GM18858 (cell line): ENCODE data around the gene SOAT2.

Source experiments
- ATAC-seq: cut with Tn5 transposase; IDR thresholded peaks from one replicate; pipeline ENCODE4 v1.9.1; 2021; ENCODE audit not compliant: unreplicated experiment

The SOAT2 gene

GRCh38 chr12:53102883-53103807 lies at the start of gene SOAT2:
Gene SOAT2, plus strand, starts transcription at chr12:53103486. Its CDS starts 92 bp downstream, at chr12:53103578.
- no peak for ATAC-seq

- peak; percentile 78 for ATAC-seq
Measured at GRCh38 chr12:53054112-53054878, 49.0 kb upstream of the SOAT2 start.

- no peak for ATAC-seq
Measured at GRCh38 chr12:53055471-53056266, 47.6 kb upstream of the SOAT2 start.

GRCh38 chr12:53056296-53056695 lies 47.0 kb upstream of the SOAT2 start:
- ATAC-seq, result no peak

GRCh38 chr12:53056901-53057300 lies 46.4 kb upstream of the SOAT2 start:
- no peak for ATAC-seq

GRCh38 chr12:53057816-53058500 lies 45.3 kb upstream of the SOAT2 start:
- no peak for ATAC-seq

- ATAC-seq, result no peak
Measured at GRCh38 chr12:53058674-53059433, 44.4 kb upstream of the SOAT2 start.

GRCh38 chr12:53059434-53060063 lies 43.7 kb upstream of the SOAT2 start:
- ATAC-seq, result no peak

- no peak for ATAC-seq
Measured at GRCh38 chr12:53060064-53060720, 43.1 kb upstream of the SOAT2 start.

GRCh38 chr12:53060721-53061276 lies 42.5 kb upstream of the SOAT2 start:
- ATAC-seq, result no peak

GRCh38 chr12:53061404-53062010 lies 41.8 kb upstream of the SOAT2 start:
- no peak for ATAC-seq

GRCh38 chr12:53062011-53062961 lies 41.0 kb upstream of the SOAT2 start:
- no peak for ATAC-seq

GRCh38 chr12:53062977-53063707 lies 40.1 kb upstream of the SOAT2 start:
- no peak for ATAC-seq

- no peak for ATAC-seq
Measured at GRCh38 chr12:53063708-53064612, 39.3 kb upstream of the SOAT2 start.
